ENCODE measurements around the gene B4GALT5. TPM values are rescaled to one million over a fixed set of nuclear protein-coding genes. Genes with fewer than 3 reads are reported as not detected.

The B4GALT5 gene
- total and polyA plus RNA-seq, 5 donors from 2014 or later = 0.45 to 13.6 (median 1.1) TPM

DNA sequence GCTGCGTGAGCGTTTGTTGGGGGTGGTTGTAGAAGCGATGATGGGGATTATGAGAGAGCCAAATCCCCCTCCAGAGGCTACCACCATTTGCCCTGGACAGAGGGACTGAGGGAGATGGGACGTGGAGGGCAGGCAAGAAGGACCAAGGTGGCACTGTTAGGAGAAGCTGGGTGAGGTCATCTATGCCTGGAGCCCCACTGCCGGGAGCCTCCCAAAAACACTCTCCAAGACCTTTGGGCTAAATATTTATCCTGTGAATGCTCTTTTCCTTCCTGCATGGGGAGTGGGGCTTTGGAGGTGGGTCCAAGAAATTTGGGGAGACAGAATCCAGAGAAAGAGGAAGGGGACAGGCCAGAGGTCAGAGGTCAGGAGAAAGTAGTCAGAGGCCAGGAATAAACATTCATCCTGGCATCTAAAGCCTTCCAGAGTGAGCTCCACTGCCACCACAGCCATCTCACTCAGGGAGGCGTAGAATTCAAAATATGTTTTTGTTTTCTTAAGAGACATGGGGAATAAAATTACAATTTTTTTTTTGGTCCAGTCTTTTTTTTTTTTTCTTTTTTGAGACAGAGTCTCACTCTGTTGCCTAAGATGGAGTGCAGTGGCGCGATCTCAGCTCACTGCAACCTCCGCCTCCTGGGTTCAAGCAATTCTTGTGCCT is 128.0 kb downstream of the B4GALT5 start:
- H3K4me1 Mint-ChIP-seq = peaks cover 0 to 6% (median 5%) of the 10 kb centered on the region in 4 donors
- Histone ChIP-seq H3K27ac (ENCODE audit: insufficient read depth, low read length, poor library complexity, severe bottlenecking) (no peak overlapping the region), H3K4me3 (ENCODE audit: low read depth, low read length) (no peak overlapping the region), H3K27me3 (ENCODE audit: control insufficient read depth, insufficient read depth, low read length) (no peaks in the 10 kb centered on the region), H3K36me3 (ENCODE audit: control insufficient read depth, insufficient read depth, low read length) (no peaks in the 10 kb centered on the region), H3K4me1 (ENCODE audit: control insufficient read depth, insufficient read depth, low read length, poor library complexity, severe bottlenecking) (no peaks in the 10 kb centered on the region), H3K9me3 (ENCODE audit: control insufficient read depth in 2 of 2, low read length in 2 of 2) (no peaks in the 10 kb centered on the region)
- peaks cover 0 to 5% (median 2%) of the 10 kb centered on the region in 7 donors for H3K9me3 Mint-ChIP-seq
- no peak for DNase-seq
- H3K27me3 Mint-ChIP-seq = peaks cover 5% of the 10 kb centered on the region
- H3K27ac Mint-ChIP-seq = no peak overlapping the region
- no peaks in the 10 kb centered on the region for H3K36me3 Mint-ChIP-seq
- no peak overlapping the region for H3K4me3 Mint-ChIP-seq
- ATAC-seq (ENCODE audit: low read depth in 2 of 2) = no peak

- Mint-ChIP-seq H3K27me3 (peaks cover 5% of the 10 kb centered on the region), H3K27ac (no peak overlapping the region), H3K4me1 (no peaks in the 10 kb centered on the region), H3K4me3 (no peak overlapping the region), H3K36me3 (no peaks in the 10 kb centered on the region), H3K9me3 (peaks cover 0 to 5% (median under 1%) of the 10 kb centered on the region in 7 donors)
- Histone ChIP-seq H3K27me3 (ENCODE audit: control insufficient read depth, insufficient read depth, low read length) (no peaks in the 10 kb centered on the region), H3K4me1 (ENCODE audit: control insufficient read depth, insufficient read depth, low read length, poor library complexity, severe bottlenecking) (no peaks in the 10 kb centered on the region), H3K9me3 (ENCODE audit: control insufficient read depth in 2 of 2, low read length in 2 of 2) (no peaks in the 10 kb centered on the region), H3K27ac (ENCODE audit: insufficient read depth, low read length, poor library complexity, severe bottlenecking) (no peak overlapping the region), H3K36me3 (ENCODE audit: control insufficient read depth, insufficient read depth, low read length) (no peaks in the 10 kb centered on the region), H3K4me3 (ENCODE audit: low read depth, low read length) (no peak overlapping the region)
- DNase-seq = no peak
- no peak for ATAC-seq (ENCODE audit: low read depth in 2 of 2)
Observed at GRCh38 chr20:49584418-49585382, 129.0 kb downstream of the B4GALT5 start.

- Mint-ChIP-seq H3K9me3 (peaks cover 0 to 5% (median 1%) of the 10 kb centered on the region in 7 donors), H3K27me3 (peaks cover 9% of the 10 kb centered on the region), H3K4me3 (no peak overlapping the region), H3K36me3 (no peaks in the 10 kb centered on the region), H3K27ac (no peak overlapping the region), H3K4me1 (no peaks in the 10 kb centered on the region)
- Histone ChIP-seq H3K4me3 (ENCODE audit: low read depth, low read length) (no peak overlapping the region), H3K27ac (ENCODE audit: insufficient read depth, low read length, poor library complexity, severe bottlenecking) (no peak overlapping the region), H3K4me1 (ENCODE audit: control insufficient read depth, insufficient read depth, low read length, poor library complexity, severe bottlenecking) (no peaks in the 10 kb centered on the region), H3K9me3 (ENCODE audit: control insufficient read depth in 2 of 2, low read length in 2 of 2) (no peaks in the 10 kb centered on the region), H3K27me3 (ENCODE audit: control insufficient read depth, insufficient read depth, low read length) (no peaks in the 10 kb centered on the region), H3K36me3 (ENCODE audit: control insufficient read depth, insufficient read depth, low read length) (no peaks in the 10 kb centered on the region)
- ATAC-seq (ENCODE audit: low read depth in 2 of 2) (no peak), DNase-seq (no peak)
Observed at GRCh38 chr20:49583669-49584417, 129.8 kb downstream of the B4GALT5 start.

GRCh38 chr20:49583343-49583668 is 130.4 kb downstream of the B4GALT5 start:
- Mint-ChIP-seq H3K4me3 (no peak overlapping the region), H3K27ac (no peak overlapping the region), H3K27me3 (peaks cover 9% of the 10 kb centered on the region), H3K9me3 (peaks cover 0 to 5% (median 1%) of the 10 kb centered on the region in 7 donors), H3K36me3 (no peaks in the 10 kb centered on the region), H3K4me1 (no peaks in the 10 kb centered on the region)
- ATAC-seq (ENCODE audit: low read depth in 2 of 2) = no peak
- H3K36me3 ChIP-seq (ENCODE audit: control insufficient read depth, insufficient read depth, low read length) = no peaks in the 10 kb centered on the region
- H3K4me1 ChIP-seq (ENCODE audit: control insufficient read depth, insufficient read depth, low read length, poor library complexity, severe bottlenecking) = no peaks in the 10 kb centered on the region
- H3K9me3 ChIP-seq (ENCODE audit: control insufficient read depth in 2 of 2, low read length in 2 of 2) = no peaks in the 10 kb centered on the region
- no peaks in the 10 kb centered on the region for H3K27me3 ChIP-seq (ENCODE audit: control insufficient read depth, insufficient read depth, low read length)
- no peak overlapping the region for H3K27ac ChIP-seq (ENCODE audit: insufficient read depth, low read length, poor library complexity, severe bottlenecking)
- DNase-seq = no peak
- no peak overlapping the region for H3K4me3 ChIP-seq (ENCODE audit: low read depth, low read length)

Other genes with a start within 250 kb of the B4GALT5 start
- not detected for gene KCNB1, start 231.2 kb downstream of the B4GALT5 start, total RNA-seq
- gene KCNB1, start 231.2 kb downstream of the B4GALT5 start, polyA plus RNA-seq = under 1 TPM in 2 of 4 donors, not detected in 2; 0.02 to 0.05 TPM
- not detected for gene PTGIS, start 145.7 kb downstream of the B4GALT5 start, total RNA-seq
- not detected for gene PTGIS, start 145.7 kb downstream of the B4GALT5 start, polyA plus RNA-seq
- 47.4 TPM for gene SLC9A8, start 99.0 kb upstream of the B4GALT5 start, total RNA-seq
- 1 to 10 TPM; 4.9 to 8.7 (median 7.0) TPM for gene SLC9A8, start 99.0 kb upstream of the B4GALT5 start, polyA plus RNA-seq
- 19.1 TPM for gene SPATA2, start 201.7 kb upstream of the B4GALT5 start, total RNA-seq
- gene SPATA2, start 201.7 kb upstream of the B4GALT5 start, polyA plus RNA-seq = 1 to 10 TPM; 2.1 to 3.4 (median 2.9) TPM
- 132 TPM for gene RNF114, start 222.5 kb upstream of the B4GALT5 start, total RNA-seq
- 100 to 1,000 TPM; 134 to 147 (median 146) TPM for gene RNF114, start 222.5 kb upstream of the B4GALT5 start, polyA plus RNA-seq

All from CD4-positive, CD25-positive, alpha-beta regulatory T cell (primary cell).